Natural killer cell (primary cell): ENCODE measurements around the gene UROS. TPM values are rescaled to one million over a fixed set of nuclear protein-coding genes. Genes with fewer than 3 reads are reported as not detected.

Experiments used
- ATAC-seq, 3 donors: fragments of 150-1000 bp in 2 of 3; fragments of 200-7000 bp in 1 of 3; cut with Tn5 transposase; 1 replicate in 1 of 3; 2 replicates in 2 of 3; pipeline ENCODE4 v1.10.0; 2021; ENCODE audit warnings: mild to moderate bottlenecking in 2 of 3, moderate library complexity in 2 of 3
- DNase-seq, 2 donors: peaks; one replicate each; pipeline versions ENCODE4 v3.0.0 to v3.0.0-alpha.2; 2013 to 2021; ENCODE audit warnings: mixed read lengths in 1 of 2
- H3K27ac ChIP-seq: one replicate; pipeline ENCODE4 v1.5.1; 2013; ENCODE audit warnings: mild to moderate bottlenecking, low read length
- H3K27me3 ChIP-seq: one replicate; pipeline ENCODE4 v1.6.1; 2013; ENCODE audit warnings: low read length; ENCODE audit not compliant: control insufficient read depth, insufficient read depth
- H3K36me3 ChIP-seq: one replicate; pipeline ENCODE4 v1.6.1; 2013; ENCODE audit warnings: low read length; ENCODE audit not compliant: control insufficient read depth, insufficient read depth
- H3K4me1 ChIP-seq: one replicate; pipeline ENCODE4 v1.6.1; 2013; ENCODE audit warnings: low read length; ENCODE audit not compliant: control insufficient read depth, insufficient read depth
- H3K4me3 ChIP-seq: one replicate; pipeline ENCODE4 v1.5.1; 2013; ENCODE audit warnings: low read length
- H3K9me3 ChIP-seq: one replicate; pipeline ENCODE4 v1.6.1; 2013; ENCODE audit warnings: low read length; ENCODE audit not compliant: control insufficient read depth, insufficient read depth
- H3K27ac Mint-ChIP-seq, 2 donors: one replicate each; pipeline ENCODE4 v1.8.0; 2022; ENCODE audit warnings: mild to moderate bottlenecking in 2 of 2, mixed read lengths in 2 of 2, moderate library complexity in 1 of 2
- H3K27me3 Mint-ChIP-seq, 2 donors: one replicate each; pipeline ENCODE4 v1.8.0; 2022; ENCODE audit warnings: low read depth in 2 of 2, mixed read lengths in 2 of 2
- H3K36me3 Mint-ChIP-seq: one replicate; pipeline ENCODE4 v1.8.0; 2022; ENCODE audit warnings: mixed read lengths
- H3K4me1 Mint-ChIP-seq, 2 donors: one replicate each; pipeline ENCODE4 v1.8.0; 2022; ENCODE audit warnings: mixed read lengths in 2 of 2
- H3K4me3 Mint-ChIP-seq: one replicate; pipeline ENCODE4 v1.8.0; 2022; ENCODE audit warnings: mild to moderate bottlenecking, moderate library complexity, mixed read lengths
- H3K9me3 Mint-ChIP-seq, 2 donors: one replicate each; pipeline ENCODE4 v1.8.0; 2022; ENCODE audit warnings: mixed read lengths in 2 of 2
- CTCF ChIP-seq: fragments of 200-600 bp; IDR thresholded peaks from one replicate; pipeline ENCODE4 v1.8.0; 2022; ENCODE audit warnings: antibody characterized with exemption
- WGBS: methylation state at CpG from one replicate; pipeline ENCODE4 v1.1.7; 2013; ENCODE audit warnings: missing lambda C conversion rate; ENCODE audit not compliant: insufficient coverage; 5-methylcytosine and 5-hydroxymethylcytosine counted together
- intact Hi-C: fragments of 100-400 bp; cut with micrococcal nuclease; formaldehyde crosslinking; loops from one replicate; pipeline ENCODE4 v1.14.2; 2022
- total RNA-seq, 4 donors: library from RNA; stranded (reverse); fragments of 120-200 nt in 1 of 4; gene quantifications; one replicate each; pipeline versions ENCODE4 v1.2.3 to v1.2.4, GENCODE V29; 2013 to 2022

Gene UROS
- total RNA-seq, 3 donors from 2014 or later (not counting 1 experiment from before 2014, with no cell fraction given): 29.1 to 42.5 (median 35.2) TPM

GRCh38 chr10:125778556-125778955, 44.5 kb downstream of the UROS start:
- Histone ChIP-seq H3K9me3 (no peaks in the 10 kb centered on the region), H3K27me3 (no peaks in the 10 kb centered on the region), H3K4me1 (no peaks in the 10 kb centered on the region), H3K27ac (no peak overlapping the region), H3K4me3 (no peak overlapping the region), H3K36me3 (no peaks in the 10 kb centered on the region)
- Mint-ChIP-seq H3K36me3 (no peaks in the 10 kb centered on the region), H3K4me1 (no peaks in the 10 kb centered on the region), H3K27me3 (peaks cover 6 to 7% of the 10 kb centered on the region in 2 donors), H3K9me3 (no peaks in the 10 kb centered on the region), H3K27ac (no peak overlapping the region), H3K4me3 (no peak overlapping the region)
- DNase-seq (no peak), ATAC-seq (no peak)
- 92% methylated on average over 3 of the region's 5 CpGs for WGBS
- TF ChIP-seq CTCF: no peak
- intact Hi-C loops: no loop called here

GRCh38 chr10:125777806-125778205, 45.3 kb downstream of the UROS start:
- intact Hi-C loops: no loop called here
- Mint-ChIP-seq H3K36me3 (no peaks in the 10 kb centered on the region), H3K9me3 (no peaks in the 10 kb centered on the region), H3K4me3 (no peak overlapping the region), H3K27ac (no peak overlapping the region), H3K27me3 (peaks cover 6 to 7% of the 10 kb centered on the region in 2 donors), H3K4me1 (no peaks in the 10 kb centered on the region)
- H3K9me3 ChIP-seq: no peaks in the 10 kb centered on the region
- H3K27me3 ChIP-seq: no peaks in the 10 kb centered on the region
- DNase-seq (no peak), ATAC-seq (no peak)
- 92% methylated on average over 9 of the region's 9 CpGs for WGBS
- H3K27ac ChIP-seq: no peak overlapping the region
- TF ChIP-seq CTCF: no peak
- H3K4me3 ChIP-seq: no peak overlapping the region
- H3K4me1 ChIP-seq: no peaks in the 10 kb centered on the region
- no peaks in the 10 kb centered on the region for H3K36me3 ChIP-seq

GRCh38 chr10:125775491-125776106, 47.5 kb downstream of the UROS start, which contains the start of gene MMP21:
MMP21 (minus strand) TSS chr10:125775821; CDS start chr10:125775821, 0 bp downstream.
- TF ChIP-seq CTCF: no peak
- H3K4me1 Mint-ChIP-seq: no peaks in the 10 kb centered on the region
- Histone ChIP-seq H3K27ac (no peak within 1 kb of the TSS), H3K9me3 (no peaks in the 10 kb centered on the region), H3K36me3 (no peaks in the 10 kb centered on the region), H3K4me3 (no peak within 1 kb of the TSS), H3K4me1 (no peaks in the 10 kb centered on the region), H3K27me3 (no peaks in the 10 kb centered on the region)
- no peak for DNase-seq
- ATAC-seq: no peak
- H3K27ac Mint-ChIP-seq: no peak within 1 kb of the TSS
- H3K9me3 Mint-ChIP-seq: no peaks in the 10 kb centered on the region
- peaks cover 6 to 7% of the 10 kb centered on the region in 2 donors for H3K27me3 Mint-ChIP-seq
- no peaks in the 10 kb centered on the region for H3K36me3 Mint-ChIP-seq
- intact Hi-C loops: no loop called here
- no peak within 1 kb of the TSS for H3K4me3 Mint-ChIP-seq
- 94% methylated on average over 26 of the region's 26 CpGs for WGBS
